ENCODE measurements around the gene GNGT2.

- TF ChIP-seq YY1 (IDR thresholded peaks at IDR 0.05) (no peak), TAF1 (conservative IDR thresholded peaks at IDR 0.05) (no peak), GABPA (IDR thresholded peaks at IDR 0.05 in 1 of 2, conservative IDR thresholded peaks at IDR 0.05 in 1 of 2) (no peak), ATF3 (IDR thresholded peaks at IDR 0.05) (no peak), RAD21 (IDR thresholded peaks at IDR 0.05) (no peak)
These were observed 5.9 kb downstream of the GNGT2 start for GRCh38 chr17:49204516-49204915.

Measured in liver (tissue), 2 donors.